Aorta (tissue), 5 donors: ENCODE results near the gene PPP1R12A. TPM values are rescaled to one million over a fixed set of nuclear protein-coding genes. Genes with fewer than 3 reads are reported as not detected.

ENCODE experiments used
- ATAC-seq: fragments of 200-7000 bp; cut with Tn5 transposase; one replicate; pipeline ENCODE4 v1.9.1; 2022; ENCODE audit warnings: moderate library complexity; ENCODE audit not compliant: low FRiP score
- DNase-seq, 2 donors: peaks; one replicate each; pipeline ENCODE4 v3.0.0-alpha.2; 2020
- H3K27ac ChIP-seq, 2 donors: one replicate each; pipeline ENCODE4 v1.5.1; 2013; ENCODE audit warnings: low read length in 2 of 2, mild to moderate bottlenecking in 2 of 2, moderate library complexity in 2 of 2, control low read depth in 1 of 2, inconsistent platforms in 1 of 2, low read depth in 1 of 2
- H3K27me3 ChIP-seq, 2 donors: one replicate each; pipeline ENCODE4 v1.6.1; 2013; ENCODE audit warnings: control low read depth in 1 of 2, low read length in 1 of 2, mild to moderate bottlenecking in 1 of 2, moderate library complexity in 1 of 2; ENCODE audit not compliant: insufficient read depth in 2 of 2, control insufficient read depth in 1 of 2
- H3K36me3 ChIP-seq, 2 donors: one replicate each; pipeline ENCODE4 v1.6.1; 2013; ENCODE audit warnings: control low read depth in 1 of 2, low read length in 1 of 2, mild to moderate bottlenecking in 1 of 2; ENCODE audit not compliant: insufficient read depth in 2 of 2, control insufficient read depth in 1 of 2
- H3K4me1 ChIP-seq, 2 donors: one replicate each; pipeline ENCODE4 v1.6.1; 2013; ENCODE audit warnings: low read length in 2 of 2, control low read depth in 1 of 2, mild to moderate bottlenecking in 1 of 2, moderate library complexity in 1 of 2; ENCODE audit not compliant: insufficient read depth in 2 of 2, control insufficient read depth in 1 of 2
- H3K4me3 ChIP-seq, 2 donors: one replicate each; pipeline ENCODE4 v1.5.1; 2013; ENCODE audit warnings: low read length in 2 of 2, control low read depth in 1 of 2, mild to moderate bottlenecking in 1 of 2
- H3K9me3 ChIP-seq: one replicate; pipeline ENCODE4 v1.6.1; 2013; ENCODE audit warnings: mild to moderate bottlenecking, low read length; ENCODE audit not compliant: control insufficient read depth
- WGBS, 2 donors: extraction: QIAGEN DNeasy Blood & Tissue Kit; methylation state at CpG; one replicate each; pipeline ENCODE4 v1.1.7; 2013; 5-methylcytosine and 5-hydroxymethylcytosine counted together
- intact Hi-C, 2 donors: fragments of 100-400 bp; cut with DNase I; formaldehyde crosslinking; loops; one replicate each; pipeline versions ENCODE4 v1.14.2 to v1.15.0; 2022
- polyA plus RNA-seq, 2 donors: library from polyadenylated mRNA; stranded (reverse); fragments of 200-250 nt; gene quantifications; one replicate each; pipeline ENCODE4 v1.2.3, GENCODE V29; 2013
- total RNA-seq, 2 donors: library from RNA; stranded (reverse); fragmentation: NEBNext Ultra II Directional; extraction: Animal tissue kit (Norgen Biotek cat#: 25700); gene quantifications; one replicate each; pipeline ENCODE4 v1.2.1, GENCODE V29; 2021
- donor health status: healthy with polysubstance abuse.
- donor health status: Bipolar disorder and iron deficiency.
- donor health status: DM: no; HTN: no; CAD: no.
- donor health status: DM: no; HTN: no; CAD: no.
- donor health status: DM: yes; HTN: yes; CAD: no.

The PPP1R12A gene
- total and polyA plus RNA-seq, 4 donors, result 24.8 to 287 (median 234) TPM

GRCh38 chr12:79835377-79835843, 99.5 kb downstream of the PPP1R12A start:
- intact Hi-C loops, result no loop called here
- ATAC-seq (no peak), DNase-seq (no peak)
- Histone ChIP-seq H3K27ac (peak overlapping the region in 1 of 2 donors; percentile 19), H3K4me3 (no peak overlapping the region), H3K27me3 (no peaks in the 10 kb centered on the region), H3K36me3 (peaks cover 0 to 1% of the 10 kb centered on the region in 2 donors), H3K4me1 (peaks cover 6 to 7% of the 10 kb centered on the region in 2 donors), H3K9me3 (no peaks in the 10 kb centered on the region)
- WGBS, 2 donors, result 57 to 61% methylated on average over 2 of the region's 2 CpGs

GRCh38 chr12:79834712-79835376, 100.1 kb downstream of the PPP1R12A start:
- Histone ChIP-seq H3K27ac (peak overlapping the region in 1 of 2 donors; percentile 19), H3K36me3 (peaks cover 0 to 1% of the 10 kb centered on the region in 2 donors), H3K4me3 (no peak overlapping the region), H3K27me3 (no peaks in the 10 kb centered on the region), H3K9me3 (no peaks in the 10 kb centered on the region), H3K4me1 (peaks cover 6 to 7% of the 10 kb centered on the region in 2 donors)
- 59 to 62% methylated on average over 3 of the region's 3 CpGs for WGBS, 2 donors
- ATAC-seq (no peak), DNase-seq (no peak)
- intact Hi-C loops, result no loop called here

DNA sequence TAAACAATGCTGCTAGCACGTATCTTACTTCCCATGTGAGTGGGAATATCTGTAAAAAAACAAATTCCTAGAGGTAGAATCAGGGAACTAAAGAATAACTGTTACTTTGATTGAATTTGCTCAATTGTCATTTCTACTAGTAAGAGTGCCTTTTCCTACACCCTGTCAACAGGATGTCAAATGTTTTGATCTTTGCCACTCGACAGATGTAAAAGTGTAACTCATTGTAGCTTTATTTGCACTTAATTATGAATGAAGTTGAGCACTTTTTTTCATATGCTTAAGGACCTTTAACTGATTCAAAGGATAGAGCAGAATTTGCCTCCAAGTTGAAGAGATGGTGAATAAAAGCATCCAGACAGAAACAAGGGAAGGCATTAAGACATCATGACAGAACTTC, 104.5 kb downstream of the PPP1R12A start:
- Histone ChIP-seq H3K4me1 (peaks cover 6 to 12% of the 10 kb centered on the region in 2 donors), H3K9me3 (no peaks in the 10 kb centered on the region), H3K27ac (no peak overlapping the region), H3K36me3 (no peaks in the 10 kb centered on the region), H3K4me3 (no peak overlapping the region), H3K27me3 (no peaks in the 10 kb centered on the region)
- intact Hi-C loops, result no loop called here
- ATAC-seq, result no peak
- 41 to 57% methylated on average over 2 of the region's 2 CpGs for WGBS, 2 donors
- no peak for DNase-seq

GRCh38 chr12:79828924-79829323, 106.0 kb downstream of the PPP1R12A start:
- H3K4me3 ChIP-seq, result no peak overlapping the region
- no peaks in the 10 kb centered on the region for H3K27me3 ChIP-seq
- intact Hi-C loops, result no loop called here
- ATAC-seq (no peak), DNase-seq (no peak)
- no peaks in the 10 kb centered on the region for H3K36me3 ChIP-seq
- no peaks in the 10 kb centered on the region for H3K9me3 ChIP-seq
- H3K4me1 ChIP-seq, result peaks cover 2 to 5% of the 10 kb centered on the region in 2 donors
- 79 to 80% methylated on average over 2 of the region's 2 CpGs for WGBS, 2 donors
- no peak overlapping the region for H3K27ac ChIP-seq

DNA sequence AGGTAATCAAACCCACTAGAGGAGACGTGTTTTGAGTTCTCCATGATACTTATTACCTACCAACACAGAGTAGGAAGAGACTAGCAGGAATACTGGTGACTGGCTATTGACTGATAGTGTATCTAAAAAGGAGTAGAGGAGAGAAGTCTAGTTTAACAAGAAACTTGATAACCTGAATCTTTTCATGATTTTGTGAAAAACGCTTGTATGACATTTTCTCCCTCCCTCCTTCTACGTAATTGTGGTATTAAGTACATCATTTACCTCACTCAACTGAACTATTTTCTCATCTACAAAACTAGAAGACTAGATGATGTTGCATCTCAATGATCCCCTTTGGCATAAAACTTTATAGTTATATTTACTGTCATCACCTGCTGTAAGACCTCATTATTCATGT, 107.4 kb downstream of the PPP1R12A start:
- H3K4me3 ChIP-seq, result no peak overlapping the region
- 85 to 89% methylated on average over 3 of the region's 3 CpGs for WGBS, 2 donors

GRCh38 chr12:79826267-79827128, 108.4 kb downstream of the PPP1R12A start:
- H3K27me3 ChIP-seq, result no peaks in the 10 kb centered on the region
- 87 to 89% methylated on average over 6 of the region's 6 CpGs for WGBS, 2 donors
- H3K9me3 ChIP-seq, result no peaks in the 10 kb centered on the region
- H3K36me3 ChIP-seq, result no peaks in the 10 kb centered on the region
- H3K27ac ChIP-seq, result no peak overlapping the region
- no peak overlapping the region for H3K4me3 ChIP-seq
- DNase-seq (no peak), ATAC-seq (no peak)
- peaks cover 0 to 5% of the 10 kb centered on the region in 2 donors for H3K4me1 ChIP-seq
- intact Hi-C loops, result no loop called here

More for the DNA sequence above, 107.4 kb downstream of the PPP1R12A start:
- Histone ChIP-seq H3K36me3 (no peaks in the 10 kb centered on the region), H3K9me3 (no peaks in the 10 kb centered on the region), H3K27ac (no peak overlapping the region), H3K27me3 (no peaks in the 10 kb centered on the region), H3K4me1 (peaks cover 0 to 5% of the 10 kb centered on the region in 2 donors)
- DNase-seq, result no peak
- ATAC-seq, result no peak
- intact Hi-C loops, result no loop called here

DNA sequence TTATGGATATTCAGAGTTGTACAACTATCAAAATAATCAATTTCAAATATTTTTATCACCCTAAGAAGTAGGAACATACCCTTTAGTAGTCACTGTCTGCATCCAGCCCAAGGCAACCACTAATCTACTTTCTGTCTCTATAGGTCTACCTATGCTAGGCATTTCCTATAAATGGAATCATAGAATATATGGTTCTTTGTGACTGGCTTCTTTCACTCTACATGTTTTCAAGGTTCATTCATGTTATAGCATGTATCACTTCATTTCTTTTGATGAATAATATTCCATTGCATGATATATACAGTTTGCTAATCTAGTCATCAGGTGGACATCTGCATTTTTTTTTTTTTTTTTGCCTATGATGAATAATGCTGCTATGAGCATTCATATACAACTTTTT, 112.4 kb downstream of the PPP1R12A start:
- ATAC-seq (no peak), DNase-seq (no peak)
- intact Hi-C loops, result no loop called here
- no peak overlapping the region for H3K27ac ChIP-seq
- peaks cover 0 to 3% of the 10 kb centered on the region in 2 donors for H3K4me1 ChIP-seq
- no peaks in the 10 kb centered on the region for H3K36me3 ChIP-seq
- no peaks in the 10 kb centered on the region for H3K9me3 ChIP-seq
- H3K4me3 ChIP-seq, result no peak overlapping the region
- no peaks in the 10 kb centered on the region for H3K27me3 ChIP-seq

DNA sequence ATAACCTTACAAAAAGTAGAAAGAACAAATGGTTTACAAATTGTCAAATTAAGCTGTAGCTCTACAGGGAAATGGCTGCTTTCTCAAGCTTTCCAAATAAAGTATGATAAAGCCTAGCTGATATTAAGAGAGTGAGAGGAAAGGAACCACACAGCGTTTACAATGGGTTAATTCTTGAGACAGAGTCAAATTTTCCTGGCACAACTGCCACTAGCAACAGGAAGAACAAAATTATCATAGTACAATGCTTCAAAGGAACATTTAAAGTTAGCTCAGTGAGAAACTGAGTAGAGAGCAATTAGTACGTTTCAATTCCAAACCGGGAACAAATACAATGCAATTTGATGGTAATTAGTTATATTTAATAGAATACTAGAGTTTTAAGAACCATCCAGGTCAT, 116.0 kb downstream of the PPP1R12A start:
- whole genome bisulfite sequencing, 2 donors, result 3 to 4% methylated on average over 3 of the region's 3 CpGs
- Histone ChIP-seq H3K4me3 (no peak overlapping the region), H3K4me1 (peaks cover 0 to 3% of the 10 kb centered on the region in 2 donors), H3K27ac (peak overlapping the region in 1 of 2 donors; percentile 67), H3K9me3 (no peaks in the 10 kb centered on the region), H3K27me3 (no peaks in the 10 kb centered on the region), H3K36me3 (no peaks in the 10 kb centered on the region)
- no peak for DNase-seq
- peak; percentile 48 for ATAC-seq
- intact Hi-C loops, result loop anchor here (10.0 kb wide), 1 partner anchor 116 kb away; the partner anchor contains the start of gene PPP1R12A (in 2 of the 2)
